ENCODE results near the gene SLC51B.

SLC51B gene

GRCh38 chr15:65087411-65087810 lies 42.2 kb downstream of the SLC51B start:
- no peak overlapping the region for H3K4me2 ChIP-seq (ENCODE audit: low read depth, low read length, poor library complexity, severe bottlenecking)
- H3K4me3 ChIP-seq (ENCODE audit: low read length, poor library complexity, severe bottlenecking), result no peak overlapping the region
- no peaks in the 10 kb centered on the region for H3F3A ChIP-seq (ENCODE audit: low read depth)
- H3K9me3 ChIP-seq (ENCODE audit: insufficient read depth, low read depth, low read length), result no peaks in the 10 kb centered on the region
- no peaks in the 10 kb centered on the region for H3K9me2 ChIP-seq (replicated peaks; ENCODE audit: low read depth, low read length)
- no peaks in the 10 kb centered on the region for H4K20me1 ChIP-seq (ENCODE audit: insufficient read depth, low read length, poor library complexity, severe bottlenecking)
- H3K79me2 ChIP-seq (ENCODE audit: insufficient read depth, low read length), result no peaks in the 10 kb centered on the region
- H3K9ac ChIP-seq (ENCODE audit: low read depth, low read length, poor library complexity, severe bottlenecking), result no peak overlapping the region
- H2AFZ ChIP-seq (ENCODE audit: low read length), result no peak overlapping the region
- H3K27me3 ChIP-seq (ENCODE audit: insufficient read depth, low read length, poor library complexity, severe bottlenecking), result no peaks in the 10 kb centered on the region
- H3K36me3 ChIP-seq (ENCODE audit: insufficient read depth, low read length), result no peaks in the 10 kb centered on the region
- TF ChIP-seq EZH2phosphoT487 (IDR thresholded peaks at IDR 0.05; ENCODE audit: borderline replicate concordance) (no peak), CTCF (conservative IDR thresholded peaks at IDR 0.05; ENCODE audit: low read length) (no peak)
- H3K4me1 ChIP-seq (ENCODE audit: insufficient read depth, low read length, poor library complexity, severe bottlenecking), result peaks cover 8% of the 10 kb centered on the region

- H3K4me3 ChIP-seq (ENCODE audit: low read length, poor library complexity, severe bottlenecking), result no peak overlapping the region
- no peak overlapping the region for H3K9ac ChIP-seq (ENCODE audit: low read depth, low read length, poor library complexity, severe bottlenecking)
- peaks cover 1% of the 10 kb centered on the region for H3K4me1 ChIP-seq (ENCODE audit: insufficient read depth, low read length, poor library complexity, severe bottlenecking)
- no peaks in the 10 kb centered on the region for H3K9me2 ChIP-seq (replicated peaks; ENCODE audit: low read depth, low read length)
- H3K79me2 ChIP-seq (ENCODE audit: insufficient read depth, low read length), result no peaks in the 10 kb centered on the region
- H3K4me2 ChIP-seq (ENCODE audit: low read depth, low read length, poor library complexity, severe bottlenecking), result no peak overlapping the region
- no peak for TF ChIP-seq EZH2phosphoT487 (IDR thresholded peaks at IDR 0.05; ENCODE audit: borderline replicate concordance)
- TF ChIP-seq CTCF (conservative IDR thresholded peaks at IDR 0.05; ENCODE audit: low read length), result no peak
- H3K9me3 ChIP-seq (ENCODE audit: insufficient read depth, low read depth, low read length), result no peaks in the 10 kb centered on the region
- H4K20me1 ChIP-seq (ENCODE audit: insufficient read depth, low read length, poor library complexity, severe bottlenecking), result no peaks in the 10 kb centered on the region
- no peaks in the 10 kb centered on the region for H3K36me3 ChIP-seq (ENCODE audit: insufficient read depth, low read length)
- no peaks in the 10 kb centered on the region for H3F3A ChIP-seq (ENCODE audit: low read depth)
- no peaks in the 10 kb centered on the region for H3K27me3 ChIP-seq (ENCODE audit: insufficient read depth, low read length, poor library complexity, severe bottlenecking)
- H2AFZ ChIP-seq (ENCODE audit: low read length), result no peak overlapping the region
Observed at GRCh38 chr15:65087873-65088642, 42.9 kb downstream of the SLC51B start.

GRCh38 chr15:65088643-65089021 lies 43.4 kb downstream of the SLC51B start:
- Histone ChIP-seq H3K4me2 (ENCODE audit: low read depth, low read length, poor library complexity, severe bottlenecking) (no peak overlapping the region), H3K9me3 (ENCODE audit: insufficient read depth, low read depth, low read length) (no peaks in the 10 kb centered on the region), H4K20me1 (ENCODE audit: insufficient read depth, low read length, poor library complexity, severe bottlenecking) (no peaks in the 10 kb centered on the region), H3F3A (ENCODE audit: low read depth) (no peaks in the 10 kb centered on the region), H3K36me3 (ENCODE audit: insufficient read depth, low read length) (no peaks in the 10 kb centered on the region), H3K4me1 (ENCODE audit: insufficient read depth, low read length, poor library complexity, severe bottlenecking) (no peaks in the 10 kb centered on the region), H2AFZ (ENCODE audit: low read length) (no peak overlapping the region), H3K4me3 (ENCODE audit: low read length, poor library complexity, severe bottlenecking) (no peak overlapping the region), H3K9me2 (replicated peaks; ENCODE audit: low read depth, low read length) (no peaks in the 10 kb centered on the region), H3K79me2 (ENCODE audit: insufficient read depth, low read length) (no peaks in the 10 kb centered on the region), H3K9ac (ENCODE audit: low read depth, low read length, poor library complexity, severe bottlenecking) (no peak overlapping the region), H3K27me3 (ENCODE audit: insufficient read depth, low read length, poor library complexity, severe bottlenecking) (no peaks in the 10 kb centered on the region)
- TF ChIP-seq EZH2phosphoT487 (IDR thresholded peaks at IDR 0.05; ENCODE audit: borderline replicate concordance) (no peak), CTCF (conservative IDR thresholded peaks at IDR 0.05; ENCODE audit: low read length) (no peak)
